ENCODE results near the gene VWA3B.

Gene VWA3B

GRCh38 chr2:98282109-98282508, 195.1 kb downstream of the VWA3B start:
- DNase-seq = no peak
- H3K9me3 ChIP-seq = peaks cover 0 to 10% (median 0%) of the 10 kb centered on the region in 3 donors
- no peaks in the 10 kb centered on the region for H3K27me3 ChIP-seq
- no peak overlapping the region for H3K27ac ChIP-seq
- no peak overlapping the region for H3K4me3 ChIP-seq
- no peaks in the 10 kb centered on the region for H3K4me1 ChIP-seq
- H3K36me3 ChIP-seq = no peaks in the 10 kb centered on the region
- intact Hi-C loops (cut with DNase I; ENCODE audit: low total_unique reads) = no loop called here
- TF ChIP-seq CTCF (IDR thresholded peaks at IDR 0.05) = no peak

GRCh38 chr2:98293030-98293429, 206.1 kb downstream of the VWA3B start:
- no peak for DNase-seq
- intact Hi-C loops (cut with DNase I; ENCODE audit: low total_unique reads) = no loop called here
- Histone ChIP-seq H3K27me3 (peaks cover 0 to 2% of the 10 kb centered on the region in 2 donors), H3K9me3 (peaks cover 0 to 4% (median 0%) of the 10 kb centered on the region in 3 donors), H3K4me3 (no peak overlapping the region), H3K4me1 (peaks cover 0 to 8% (median 0%) of the 10 kb centered on the region in 4 donors), H3K36me3 (no peaks in the 10 kb centered on the region), H3K27ac (no peak overlapping the region)
- no peak for TF ChIP-seq CTCF (IDR thresholded peaks at IDR 0.05)

- Histone ChIP-seq H3K9me3 (peaks cover 0 to 4% (median 0%) of the 10 kb centered on the region in 3 donors), H3K4me3 (no peak overlapping the region), H3K27ac (no peak overlapping the region), H3K27me3 (peaks cover 0 to 2% of the 10 kb centered on the region in 2 donors), H3K36me3 (no peaks in the 10 kb centered on the region), H3K4me1 (peaks cover 0 to 8% (median 0%) of the 10 kb centered on the region in 4 donors)
- DNase-seq = no peak
- intact Hi-C loops (cut with DNase I; ENCODE audit: low total_unique reads) = no loop called here
- TF ChIP-seq CTCF (IDR thresholded peaks at IDR 0.05) = no peak
Measured at GRCh38 chr2:98293931-98294687, 207.1 kb downstream of the VWA3B start.

GRCh38 chr2:98294711-98295110, 207.7 kb downstream of the VWA3B start:
- Histone ChIP-seq H3K9me3 (peaks cover 0 to 4% (median 0%) of the 10 kb centered on the region in 3 donors), H3K4me1 (peaks cover 0 to 8% (median 0%) of the 10 kb centered on the region in 4 donors), H3K4me3 (no peak overlapping the region), H3K36me3 (no peaks in the 10 kb centered on the region), H3K27ac (no peak overlapping the region), H3K27me3 (peaks cover 0 to 2% of the 10 kb centered on the region in 2 donors)
- TF ChIP-seq CTCF (IDR thresholded peaks at IDR 0.05) = no peak
- no peak for DNase-seq
- intact Hi-C loops (cut with DNase I; ENCODE audit: low total_unique reads) = no loop called here

GRCh38 chr2:98295275-98295674, 208.3 kb downstream of the VWA3B start:
- no peak overlapping the region for H3K27ac ChIP-seq
- H3K27me3 ChIP-seq = peaks cover 0 to 2% of the 10 kb centered on the region in 2 donors
- no peak for TF ChIP-seq CTCF (IDR thresholded peaks at IDR 0.05)
- no peak for DNase-seq
- H3K36me3 ChIP-seq = no peaks in the 10 kb centered on the region
- intact Hi-C loops (cut with DNase I; ENCODE audit: low total_unique reads) = no loop called here
- H3K4me3 ChIP-seq = no peak overlapping the region
- H3K4me1 ChIP-seq = peaks cover 0 to 8% (median 0%) of the 10 kb centered on the region in 4 donors
- peaks cover 0 to 1% (median 0%) of the 10 kb centered on the region in 3 donors for H3K9me3 ChIP-seq

All from tibial artery (tissue), 4 donors.